ENCODE results near the gene PIP5K1C. TPM values are rescaled to one million over a fixed set of nuclear protein-coding genes. Genes with fewer than 3 reads are reported as not detected.

PIP5K1C gene
- total RNA-seq, 1 donor from 2014 or later: 58.1 TPM

- DNase-seq (ENCODE audit: low spot score): no peak
These were observed 21.7 kb upstream of the PIP5K1C start for GRCh38 chr19:3721887-3722442.

- DNase-seq (ENCODE audit: low spot score): peak; percentile 95
These were observed 21.0 kb upstream of the PIP5K1C start for GRCh38 chr19:3721131-3721886.

GRCh38 chr19:3720349-3720917 lies 20.2 kb upstream of the PIP5K1C start:
- no peak for DNase-seq (ENCODE audit: low spot score)

- no peak for DNase-seq (ENCODE audit: low spot score)
These were observed 19.6 kb upstream of the PIP5K1C start for GRCh38 chr19:3719868-3720267.

GRCh38 chr19:3716147-3716668 lies 15.9 kb upstream of the PIP5K1C start:
- DNase-seq (ENCODE audit: low spot score): no peak

- DNase-seq (ENCODE audit: low spot score): peak; percentile 60
These were observed 12.7 kb upstream of the PIP5K1C start for GRCh38 chr19:3712663-3713611.

- DNase-seq (ENCODE audit: low spot score): peak; percentile 93
These were observed 10.1 kb upstream of the PIP5K1C start for GRCh38 chr19:3710265-3710812.

GRCh38 chr19:3708207-3708931 lies 8.1 kb upstream of the PIP5K1C start, which contains the start of gene TJP3:
Gene TJP3 (plus strand): TSS chr19:3708384. CDS start chr19:3728433, 20,049 bp downstream.
- DNase-seq (ENCODE audit: low spot score): no peak

- DNase-seq (ENCODE audit: low spot score): no peak
These were observed 7.6 kb upstream of the PIP5K1C start for GRCh38 chr19:3707868-3708206.

- no peak for DNase-seq (ENCODE audit: low spot score)
These were observed 932 bp upstream of the PIP5K1C start for GRCh38 chr19:3701200-3701599.

- no peak for DNase-seq (ENCODE audit: low spot score)
These were observed 477 bp downstream of the PIP5K1C start for GRCh38 chr19:3699741-3700241.

GRCh38 chr19:3698974-3699740 lies 1.1 kb downstream of the PIP5K1C start:
- peak; percentile 70 for DNase-seq (ENCODE audit: low spot score)

GRCh38 chr19:3698386-3698950 lies 1.8 kb downstream of the PIP5K1C start:
- no peak for DNase-seq (ENCODE audit: low spot score)

- no peak for DNase-seq (ENCODE audit: low spot score)
These were observed 2.4 kb downstream of the PIP5K1C start for GRCh38 chr19:3697671-3698385.

GRCh38 chr19:3697094-3697493 lies 3.2 kb downstream of the PIP5K1C start:
- DNase-seq (ENCODE audit: low spot score): no peak

- DNase-seq (ENCODE audit: low spot score): no peak
These were observed 3.6 kb downstream of the PIP5K1C start for GRCh38 chr19:3696660-3696995.

- DNase-seq (ENCODE audit: low spot score): no peak
These were observed 4.1 kb downstream of the PIP5K1C start for GRCh38 chr19:3695986-3696659.

- DNase-seq (ENCODE audit: low spot score): no peak
These were observed 5.0 kb downstream of the PIP5K1C start for GRCh38 chr19:3695124-3695733.

All from ureter (tissue), 1 donor.